ENCODE data around the gene ROR1.
"Not testable (repeated sequence)": the region's sequence is repeated elsewhere in the genome, so short reads cannot be mapped to it uniquely, and the experiment has no call there.

The ROR1 gene

DNA sequence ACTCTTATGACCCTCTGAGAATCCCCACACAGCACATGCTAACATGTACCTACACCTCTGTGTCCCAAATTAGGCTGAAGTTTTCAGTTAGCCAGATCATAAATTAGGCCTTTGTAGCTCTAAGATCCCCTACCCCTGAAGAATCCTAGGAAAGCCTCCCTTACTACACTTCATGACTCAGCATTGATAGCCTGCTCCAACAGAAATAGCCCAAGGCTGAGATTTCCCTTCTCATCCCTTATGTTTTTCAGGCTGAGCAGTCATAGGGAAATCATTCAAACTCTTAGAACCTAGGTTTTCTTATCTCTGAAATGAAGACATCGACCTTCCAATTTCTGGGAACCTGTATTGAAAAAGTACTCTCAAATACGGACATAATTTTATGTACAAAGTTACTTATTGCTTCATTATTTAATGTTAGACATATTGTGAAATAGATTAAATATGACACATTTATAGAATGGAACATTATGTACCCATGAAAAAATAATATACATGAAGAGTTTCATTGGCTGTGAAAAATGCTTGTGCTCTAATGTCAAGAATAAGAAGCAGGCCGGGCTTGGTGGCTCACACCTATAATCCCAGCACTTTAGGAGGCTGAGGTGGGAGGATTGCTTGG is 307.2 kb downstream of the ROR1 start:
- Mint-ChIP-seq H3K27me3 (no peaks in the 10 kb centered on the region), H3K27ac (no peak overlapping the region), H3K9me3 (no peaks in the 10 kb centered on the region), H3K4me3 (no peak overlapping the region), H3K4me1 (no peaks in the 10 kb centered on the region), H3K36me3 (no peaks in the 10 kb centered on the region)
- ATAC-seq (ENCODE audit: low read depth) (no peak), DNase-seq (ENCODE audit: low spot score in 2 of 2) (no peak)

DNA sequence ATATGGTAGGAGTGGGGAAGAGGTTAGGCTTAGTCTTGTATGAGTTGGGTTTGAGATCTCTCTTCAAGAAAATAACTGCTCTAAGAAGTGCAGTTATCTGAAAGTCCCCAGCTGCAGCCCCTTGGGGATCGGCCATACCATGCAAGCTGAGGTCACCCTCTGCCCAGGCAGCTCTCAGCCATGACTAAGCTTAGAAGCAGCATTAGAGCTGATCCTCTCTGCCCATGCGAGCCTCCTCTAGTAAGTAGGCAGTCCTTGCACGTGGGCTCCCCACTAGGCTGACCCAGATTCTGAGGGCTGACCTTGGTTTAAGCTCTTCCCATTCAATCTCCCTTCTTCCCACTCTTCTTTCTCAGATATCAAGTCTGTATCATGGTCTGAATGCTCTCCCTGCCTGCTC is 308.6 kb downstream of the ROR1 start:
- no peak overlapping the region for H3K4me3 Mint-ChIP-seq
- H3K27me3 Mint-ChIP-seq, result no peaks in the 10 kb centered on the region
- ATAC-seq (ENCODE audit: low read depth), result no peak
- H3K36me3 Mint-ChIP-seq, result no peaks in the 10 kb centered on the region
- H3K27ac Mint-ChIP-seq, result no peak overlapping the region
- H3K9me3 Mint-ChIP-seq, result no peaks in the 10 kb centered on the region
- DNase-seq (ENCODE audit: low spot score in 2 of 2), result no peak
- no peaks in the 10 kb centered on the region for H3K4me1 Mint-ChIP-seq

DNA sequence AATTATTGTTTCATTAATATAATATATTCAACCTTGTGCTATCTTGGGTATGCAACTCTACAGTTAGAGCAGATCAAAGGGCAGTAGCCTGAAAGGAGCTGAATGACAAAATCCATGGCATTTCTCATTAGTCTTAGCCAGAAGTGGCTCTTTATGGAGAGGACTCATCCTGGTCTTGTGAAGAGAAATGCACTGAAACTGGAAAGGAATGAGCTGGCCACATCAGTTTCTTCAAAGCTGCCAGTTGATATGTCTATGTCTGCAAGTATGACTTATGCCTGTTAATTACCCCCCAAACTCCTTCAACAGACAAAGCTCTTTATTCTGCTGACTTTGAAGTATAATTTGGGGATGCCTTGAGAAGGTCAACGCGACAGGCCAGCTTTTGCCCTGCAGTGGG is 310.6 kb downstream of the ROR1 start:
- H3K4me3 Mint-ChIP-seq, result no peak overlapping the region
- no peak overlapping the region for H3K27ac Mint-ChIP-seq
- no peak for ATAC-seq (ENCODE audit: low read depth)
- H3K36me3 Mint-ChIP-seq, result no peaks in the 10 kb centered on the region
- H3K9me3 Mint-ChIP-seq, result no peaks in the 10 kb centered on the region
- H3K4me1 Mint-ChIP-seq, result no peaks in the 10 kb centered on the region
- no peaks in the 10 kb centered on the region for H3K27me3 Mint-ChIP-seq
- DNase-seq (ENCODE audit: low spot score in 2 of 2), result no peak

GRCh38 chr1:64087768-64088167 is 314.0 kb downstream of the ROR1 start:
- Mint-ChIP-seq H3K4me1 (no peaks in the 10 kb centered on the region), H3K27ac (no peak overlapping the region), H3K4me3 (no peak overlapping the region), H3K36me3 (no peaks in the 10 kb centered on the region), H3K27me3 (peaks cover 3% of the 10 kb centered on the region), H3K9me3 (peaks cover 6% of the 10 kb centered on the region)
- DNase-seq (ENCODE audit: low spot score in 2 of 2), result no peak
- ATAC-seq (ENCODE audit: low read depth), result no peak

DNA sequence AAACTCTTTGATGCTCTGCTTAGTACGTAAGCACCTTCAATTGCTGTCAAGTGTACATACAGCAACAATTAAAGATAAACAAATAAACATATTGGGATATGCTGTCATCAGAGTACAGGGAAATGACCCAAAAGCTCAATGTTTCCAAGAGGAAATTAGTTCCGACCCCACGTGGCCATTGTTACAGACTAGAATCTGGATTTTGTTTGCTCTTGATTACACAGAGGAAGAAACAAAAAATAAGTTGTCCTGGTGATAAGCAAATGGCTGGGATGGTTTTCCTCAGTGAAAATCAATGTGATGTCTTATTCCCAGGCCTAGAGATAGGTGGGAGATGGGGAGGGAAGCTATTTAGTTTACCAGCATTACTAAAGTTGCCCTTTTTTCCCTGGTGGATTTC is 316.6 kb downstream of the ROR1 start:
- peaks cover 6% of the 10 kb centered on the region for H3K9me3 Mint-ChIP-seq
- H3K36me3 Mint-ChIP-seq, result no peaks in the 10 kb centered on the region
- ATAC-seq (ENCODE audit: low read depth) (no peak), DNase-seq (ENCODE audit: low spot score in 2 of 2) (no peak)
- H3K4me1 Mint-ChIP-seq, result no peaks in the 10 kb centered on the region
- H3K4me3 Mint-ChIP-seq, result no peak overlapping the region
- no peak overlapping the region for H3K27ac Mint-ChIP-seq
- peaks cover 3% of the 10 kb centered on the region for H3K27me3 Mint-ChIP-seq

DNA sequence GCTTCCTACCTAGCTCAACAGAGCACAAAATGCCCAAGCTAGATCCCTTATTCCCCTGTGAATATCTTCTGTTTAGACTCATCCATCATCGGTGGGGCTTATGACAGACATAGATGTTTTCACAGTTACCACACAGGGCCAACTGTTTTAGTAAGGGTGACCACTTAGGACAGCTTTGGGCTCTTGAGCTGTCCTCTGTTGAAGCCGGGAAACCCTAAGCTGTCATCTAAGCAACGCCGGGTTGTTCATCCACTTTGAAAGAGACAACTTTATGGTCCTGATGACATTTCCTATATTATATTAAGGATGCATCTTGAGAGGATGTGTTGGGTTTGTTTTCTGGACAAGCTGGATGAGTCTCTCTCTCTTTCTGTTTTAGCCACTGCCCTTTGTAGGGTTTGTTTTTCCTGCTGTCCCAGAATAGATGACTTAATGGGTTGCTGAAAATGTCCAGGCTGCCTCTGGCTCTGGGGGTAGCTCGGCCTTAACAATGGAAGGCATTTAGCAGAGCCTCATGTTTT is 319.1 kb downstream of the ROR1 start:
- no peak overlapping the region for H3K27ac Mint-ChIP-seq
- H3K4me3 Mint-ChIP-seq, result no peak overlapping the region
- DNase-seq (ENCODE audit: low spot score in 2 of 2), result no peak
- peaks cover 6% of the 10 kb centered on the region for H3K9me3 Mint-ChIP-seq
- H3K27me3 Mint-ChIP-seq, result peaks cover 4% of the 10 kb centered on the region
- no peaks in the 10 kb centered on the region for H3K36me3 Mint-ChIP-seq
- H3K4me1 Mint-ChIP-seq, result no peaks in the 10 kb centered on the region
- ATAC-seq (ENCODE audit: low read depth), result no peak

DNA sequence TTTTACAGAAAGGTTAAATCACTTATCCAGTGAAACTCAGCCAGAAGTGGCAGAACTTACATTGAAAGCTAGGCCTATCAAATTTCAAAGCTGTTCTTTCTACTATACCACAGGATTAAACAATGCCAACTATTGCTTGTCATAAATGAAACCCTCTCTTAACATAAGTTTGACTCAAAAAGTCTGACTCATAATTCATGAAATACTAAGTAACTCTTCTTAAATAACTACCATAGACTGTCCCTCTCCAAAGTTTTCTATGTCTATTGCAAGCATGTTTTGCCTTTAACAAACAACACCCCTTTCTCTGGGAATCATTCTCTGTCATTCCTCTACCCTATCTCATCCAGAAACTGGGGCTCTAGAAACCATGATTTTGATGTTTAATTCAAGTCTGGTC is 320.1 kb downstream of the ROR1 start:
- Mint-ChIP-seq H3K27me3 (peaks cover 4% of the 10 kb centered on the region), H3K9me3 (peaks cover 6% of the 10 kb centered on the region), H3K36me3 (no peaks in the 10 kb centered on the region), H3K4me3 (no peak overlapping the region), H3K27ac (no peak overlapping the region), H3K4me1 (no peaks in the 10 kb centered on the region)
- no peak for DNase-seq (ENCODE audit: low spot score in 2 of 2)
- no peak for ATAC-seq (ENCODE audit: low read depth)

GRCh38 chr1:64095832-64096231 is 322.0 kb downstream of the ROR1 start:
- no peaks in the 10 kb centered on the region for H3K36me3 Mint-ChIP-seq
- H3K9me3 Mint-ChIP-seq, result peaks cover 3% of the 10 kb centered on the region
- H3K27ac Mint-ChIP-seq, result no peak overlapping the region
- H3K4me3 Mint-ChIP-seq, result no peak overlapping the region
- no peaks in the 10 kb centered on the region for H3K4me1 Mint-ChIP-seq
- H3K27me3 Mint-ChIP-seq, result peaks cover 4% of the 10 kb centered on the region
- no peak for ATAC-seq (ENCODE audit: low read depth)
- no peak for DNase-seq (ENCODE audit: low spot score in 2 of 2)

DNA sequence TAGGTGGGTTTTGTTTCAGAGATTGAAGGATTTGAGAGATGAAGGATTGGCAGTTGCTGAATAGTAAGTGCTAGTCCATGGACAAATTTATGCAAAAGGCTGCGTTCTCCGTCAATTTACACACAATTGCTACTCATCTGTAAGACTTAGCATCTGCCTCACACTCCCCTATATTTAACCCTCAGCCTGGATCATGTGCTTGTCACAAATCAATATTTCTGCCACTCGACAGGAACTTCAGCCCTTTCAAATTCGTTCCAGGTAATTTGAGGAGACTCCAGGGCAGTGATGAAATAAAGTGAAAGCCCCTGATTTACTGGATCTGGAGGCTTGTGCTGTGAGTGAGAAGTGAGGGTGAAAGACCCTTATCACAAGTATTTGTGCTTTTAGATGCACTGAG is 324.0 kb downstream of the ROR1 start:
- no peaks in the 10 kb centered on the region for H3K36me3 Mint-ChIP-seq
- H3K27me3 Mint-ChIP-seq, result peaks cover 1% of the 10 kb centered on the region
- H3K27ac Mint-ChIP-seq, result no peak overlapping the region
- DNase-seq (ENCODE audit: low spot score in 2 of 2), result no peak
- H3K4me3 Mint-ChIP-seq, result no peak overlapping the region
- H3K4me1 Mint-ChIP-seq, result no peaks in the 10 kb centered on the region
- H3K9me3 Mint-ChIP-seq, result no peaks in the 10 kb centered on the region
- no peak for ATAC-seq (ENCODE audit: low read depth)

GRCh38 chr1:64098436-64098835 is 324.6 kb downstream of the ROR1 start:
- no peak for DNase-seq (ENCODE audit: low spot score in 2 of 2)
- no peak for ATAC-seq (ENCODE audit: low read depth)
- H3K27me3 Mint-ChIP-seq, result peaks cover 1% of the 10 kb centered on the region
- no peaks in the 10 kb centered on the region for H3K9me3 Mint-ChIP-seq
- H3K4me3 Mint-ChIP-seq, result no peak overlapping the region
- no peak overlapping the region for H3K27ac Mint-ChIP-seq
- H3K36me3 Mint-ChIP-seq, result no peaks in the 10 kb centered on the region
- no peaks in the 10 kb centered on the region for H3K4me1 Mint-ChIP-seq

DNA sequence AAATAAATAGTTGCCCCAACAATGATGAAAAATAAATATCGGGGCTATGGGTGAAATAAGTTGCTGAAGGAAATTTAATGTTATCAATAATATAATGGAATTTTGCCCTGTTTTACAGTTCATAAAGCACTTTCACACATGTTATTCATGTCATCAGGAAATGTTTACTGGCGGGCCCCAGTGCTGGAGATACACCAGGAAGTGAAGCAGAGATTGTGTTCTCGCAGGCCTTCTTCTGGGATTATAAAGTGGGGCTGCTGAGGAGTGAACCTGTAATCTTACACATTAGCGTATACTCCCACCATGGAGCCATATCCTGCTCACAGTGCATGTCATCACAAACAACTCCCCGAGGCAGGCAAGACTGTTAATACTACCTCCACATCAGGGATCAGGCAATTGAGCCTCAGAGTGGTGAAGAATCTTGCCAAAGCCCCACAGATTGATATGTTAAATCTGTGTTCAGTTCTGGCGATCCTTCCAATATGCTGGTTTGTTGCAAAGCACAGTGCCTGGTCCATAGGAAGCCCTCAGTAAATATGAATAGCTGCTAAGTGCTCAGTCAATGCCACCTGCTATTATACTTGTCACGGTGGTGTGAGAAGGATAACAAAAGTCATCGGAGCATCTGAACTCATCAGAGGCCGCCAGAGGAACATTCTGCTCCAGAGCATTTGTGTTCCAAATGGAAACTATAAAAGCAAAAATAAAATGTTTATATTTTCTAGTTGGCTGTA is 325.2 kb downstream of the ROR1 start:
- ATAC-seq (ENCODE audit: low read depth) (no peak), DNase-seq (ENCODE audit: low spot score in 2 of 2) (no peak)
- H3K36me3 Mint-ChIP-seq, result no peaks in the 10 kb centered on the region
- no peaks in the 10 kb centered on the region for H3K9me3 Mint-ChIP-seq
- H3K27me3 Mint-ChIP-seq, result peaks cover 1% of the 10 kb centered on the region
- H3K4me3 Mint-ChIP-seq, result no peak overlapping the region
- H3K27ac Mint-ChIP-seq, result no peak overlapping the region
- H3K4me1 Mint-ChIP-seq, result no peaks in the 10 kb centered on the region

- ATAC-seq (ENCODE audit: low read depth) (no peak), DNase-seq (ENCODE audit: low spot score in 2 of 2) (no peak)
- no peak overlapping the region for H3K4me3 Mint-ChIP-seq
- peaks cover 2% of the 10 kb centered on the region for H3K9me3 Mint-ChIP-seq
- no peaks in the 10 kb centered on the region for H3K4me1 Mint-ChIP-seq
- H3K27ac Mint-ChIP-seq, result no peak overlapping the region
- peaks cover 1% of the 10 kb centered on the region for H3K27me3 Mint-ChIP-seq
- no peaks in the 10 kb centered on the region for H3K36me3 Mint-ChIP-seq
Observed at GRCh38 chr1:64100791-64101190, 327.0 kb downstream of the ROR1 start.

DNA sequence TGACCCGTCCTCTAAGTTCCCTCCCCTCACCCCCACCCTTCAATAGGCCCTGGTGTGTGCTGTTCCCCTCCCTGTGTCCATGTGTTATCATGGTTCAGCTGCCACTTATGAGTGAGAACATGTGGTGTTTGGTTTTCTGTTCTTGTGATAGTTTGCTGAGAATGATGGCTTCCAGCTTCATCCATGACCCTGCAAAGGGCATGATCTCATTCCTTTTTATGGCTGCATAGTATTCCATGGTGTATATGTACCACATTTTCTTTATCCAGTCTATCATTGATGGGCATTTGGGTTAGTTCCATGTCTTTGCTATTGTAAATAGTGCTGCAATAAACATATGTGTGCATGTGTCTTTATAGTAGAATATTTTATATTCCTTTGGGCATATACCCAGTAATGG is 330.8 kb downstream of the ROR1 start:
- not testable (repeated sequence) for H3K36me3 Mint-ChIP-seq; H3K27me3 Mint-ChIP-seq; H3K9me3 Mint-ChIP-seq; H3K4me3 Mint-ChIP-seq; DNase-seq (ENCODE audit: low spot score in 2 of 2); H3K27ac Mint-ChIP-seq; ATAC-seq (ENCODE audit: low read depth); H3K4me1 Mint-ChIP-seq

- Mint-ChIP-seq H3K4me1 (no peaks in the 10 kb centered on the region), H3K36me3 (no peaks in the 10 kb centered on the region), H3K9me3 (peaks cover 2% of the 10 kb centered on the region), H3K27me3 (peaks cover 4% of the 10 kb centered on the region), H3K4me3 (no peak overlapping the region), H3K27ac (no peak overlapping the region)
- no peak for DNase-seq (ENCODE audit: low spot score in 2 of 2)
- no peak for ATAC-seq (ENCODE audit: low read depth)
Observed at GRCh38 chr1:64107118-64107519, 333.3 kb downstream of the ROR1 start.

GRCh38 chr1:64107632-64108031 is 333.8 kb downstream of the ROR1 start:
- DNase-seq (ENCODE audit: low spot score in 2 of 2), result no peak
- H3K9me3 Mint-ChIP-seq, result peaks cover 2% of the 10 kb centered on the region
- no peaks in the 10 kb centered on the region for H3K36me3 Mint-ChIP-seq
- peaks cover 4% of the 10 kb centered on the region for H3K27me3 Mint-ChIP-seq
- no peak overlapping the region for H3K27ac Mint-ChIP-seq
- ATAC-seq (ENCODE audit: low read depth), result no peak
- H3K4me1 Mint-ChIP-seq, result no peaks in the 10 kb centered on the region
- no peak overlapping the region for H3K4me3 Mint-ChIP-seq

Data from memory B cell (primary cell).